Mesodermal cell (in vitro differentiated cells): Measurements from ENCODE around the gene ACER3.
"Not testable (repeated sequence)": the region's sequence is repeated elsewhere in the genome, so short reads cannot be mapped to it uniquely, and the experiment has no call there.

Source experiments
- H3K27ac ChIP-seq: 2 replicates; pipeline ENCODE4 v1.7.0; 2013; ENCODE audit warnings: mild to moderate bottlenecking, low read depth, low read length, moderate library complexity; ENCODE audit not compliant: severe bottlenecking
- H3K36me3 ChIP-seq: 2 replicates; pipeline ENCODE4 v1.7.1; 2013; ENCODE audit warnings: mild to moderate bottlenecking, low read length, moderate library complexity; ENCODE audit not compliant: control insufficient read depth, insufficient read depth
- H3K4me1 ChIP-seq: one replicate; pipeline ENCODE4 v1.7.1; 2013; ENCODE audit warnings: mild to moderate bottlenecking, low read length; ENCODE audit not compliant: insufficient read depth, control insufficient read depth, poor library complexity, severe bottlenecking
- H3K4me3 ChIP-seq: 2 replicates; pipeline ENCODE4 v1.7.0; 2013; ENCODE audit warnings: low read length, control low read depth, mild to moderate bottlenecking; ENCODE audit not compliant: insufficient read depth, poor library complexity, severe bottlenecking; ENCODE audit errors: extremely low read depth
- H3K9me3 ChIP-seq: 2 replicates; pipeline ENCODE4 v1.7.1; 2013; ENCODE audit warnings: mild to moderate bottlenecking, low read length, moderate library complexity; ENCODE audit not compliant: control insufficient read depth
- WGBS, 2 experiments: methylation state at CpG; one replicate each; pipeline ENCODE4 v1.1.5; 2013; ENCODE audit warnings: missing lambda C conversion rate in 2 of 2; ENCODE audit not compliant: insufficient coverage in 2 of 2; 5-methylcytosine and 5-hydroxymethylcytosine counted together

The ACER3 gene

DNA sequence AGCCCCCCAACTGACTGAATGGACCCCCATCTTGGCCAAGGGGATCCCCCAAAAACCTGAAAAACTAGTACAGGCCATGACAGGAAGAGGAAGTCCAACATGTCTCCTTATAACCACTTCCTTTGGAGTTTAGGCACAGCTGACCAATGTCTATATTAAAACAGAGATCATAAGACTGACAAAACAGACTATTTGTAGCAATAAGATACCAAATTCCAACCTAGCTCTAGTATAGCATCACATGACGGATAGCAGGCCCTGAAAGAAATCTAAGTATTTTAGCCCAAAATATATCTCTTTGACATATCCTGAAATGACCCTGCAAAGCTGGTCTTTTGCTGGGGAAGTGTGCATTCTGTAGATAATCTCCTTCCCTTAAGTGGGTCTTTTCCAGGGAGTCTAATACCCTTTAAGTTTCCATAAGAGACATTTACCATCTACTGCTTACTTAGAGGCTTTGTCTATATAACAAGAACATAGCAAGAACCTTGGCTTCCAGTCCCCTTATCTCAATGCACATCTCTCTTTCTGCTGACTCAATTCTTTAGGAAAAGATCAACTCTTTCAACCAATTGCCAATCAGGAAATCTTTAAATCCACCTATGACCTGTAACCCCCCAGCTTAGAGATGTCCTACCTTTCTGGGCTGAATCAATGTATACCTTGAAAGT lies 34.9 kb upstream of the ACER3 start:
- peaks cover 6% of the 10 kb centered on the region for H3K9me3 ChIP-seq
- no peaks in the 10 kb centered on the region for H3K36me3 ChIP-seq
- H3K4me1 ChIP-seq: peaks cover 23% of the 10 kb centered on the region
- 100% methylated on average over 1 of the region's 1 CpG for WGBS, 2 experiments
- H3K4me3 ChIP-seq: no peak overlapping the region
- H3K27ac ChIP-seq: no peak overlapping the region

DNA sequence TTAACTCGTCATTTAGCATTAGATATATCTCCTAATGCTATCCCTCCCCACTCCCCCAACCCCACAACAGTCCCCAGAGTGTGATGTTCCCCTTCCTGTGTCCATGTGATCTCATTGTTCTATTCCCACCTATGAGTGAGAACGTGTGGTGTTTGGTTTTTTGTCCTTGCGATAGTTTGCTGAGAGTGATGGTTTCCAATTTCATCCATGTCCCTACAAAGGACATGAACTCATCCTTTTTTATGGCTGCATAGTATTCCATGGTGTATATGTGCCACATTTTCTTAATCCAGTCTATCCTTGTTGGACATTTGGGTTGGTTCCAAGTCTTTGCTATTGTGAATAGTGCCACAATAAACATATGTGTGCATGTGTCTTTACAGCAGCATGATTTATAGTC lies 34.2 kb upstream of the ACER3 start:
- no CpG with 5 or more reads among the region's 3 CpGs for WGBS, 2 experiments
- peaks cover 23% of the 10 kb centered on the region for H3K4me1 ChIP-seq
- not testable (repeated sequence) for H3K4me3 ChIP-seq, H3K36me3 ChIP-seq, H3K9me3 ChIP-seq, H3K27ac ChIP-seq

DNA sequence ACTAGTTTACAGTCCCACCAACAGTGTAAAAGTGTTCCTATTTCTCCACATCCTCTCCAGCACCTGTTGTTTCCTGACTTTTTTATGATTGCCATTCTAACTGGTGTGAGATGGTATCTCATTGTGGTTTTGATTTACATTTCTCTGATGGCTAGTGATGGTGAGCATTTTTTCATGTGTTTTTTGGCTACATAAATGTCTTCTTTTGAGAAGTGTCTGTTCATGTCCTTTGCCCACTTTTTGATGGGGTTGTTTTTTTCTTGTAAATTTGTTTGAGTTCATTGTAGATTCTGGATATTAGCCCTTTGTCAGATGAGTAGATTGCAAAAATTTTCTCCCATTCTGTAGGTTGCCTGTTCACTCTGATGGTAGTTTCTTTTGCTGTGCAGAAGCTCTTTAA lies 33.7 kb upstream of the ACER3 start:
- H3K27ac ChIP-seq, H3K4me3 ChIP-seq, H3K9me3 ChIP-seq, H3K36me3 ChIP-seq: not testable (repeated sequence)
- H3K4me1 ChIP-seq: peaks cover 23% of the 10 kb centered on the region

DNA sequence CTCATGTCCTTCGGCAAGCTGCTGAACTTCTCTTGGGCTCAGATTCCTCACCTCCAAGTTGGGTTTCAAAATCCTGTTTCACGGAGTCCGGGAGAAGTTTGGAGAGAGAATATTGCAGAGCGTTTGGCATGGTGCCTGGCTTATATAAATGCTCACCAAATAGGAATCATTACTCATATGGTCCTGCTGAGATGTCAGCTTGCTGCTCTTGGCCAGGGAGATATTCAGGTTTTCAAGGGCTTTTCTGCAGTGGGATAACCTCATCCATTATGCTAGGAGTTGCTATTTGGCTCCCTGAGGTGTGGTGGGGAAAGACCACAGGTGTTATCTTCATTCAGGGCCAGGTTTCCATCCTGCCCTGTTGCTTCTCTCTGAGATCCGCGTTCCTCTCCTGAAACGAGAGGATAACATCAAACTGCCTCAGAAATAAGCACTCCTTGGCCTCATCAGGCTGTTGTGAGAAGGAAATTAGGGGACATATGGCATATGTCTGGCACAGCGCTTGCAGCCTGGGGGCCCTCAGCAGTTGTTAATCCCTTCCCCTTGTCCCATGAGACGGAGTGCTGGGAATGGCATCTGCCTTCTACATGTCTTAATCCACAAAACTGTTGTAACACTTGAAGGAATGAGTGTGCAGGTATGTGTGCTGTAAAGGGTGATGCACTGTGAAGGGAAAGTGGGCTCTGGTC lies 29.9 kb upstream of the ACER3 start:
- Histone ChIP-seq H3K4me3 (no peak overlapping the region), H3K36me3 (no peaks in the 10 kb centered on the region), H3K27ac (no peak overlapping the region), H3K4me1 (peaks cover 6% of the 10 kb centered on the region), H3K9me3 (no peaks in the 10 kb centered on the region)
- WGBS, 2 experiments: 86 to 100% methylated on average over 3 to 5 of the region's 9 CpGs

DNA sequence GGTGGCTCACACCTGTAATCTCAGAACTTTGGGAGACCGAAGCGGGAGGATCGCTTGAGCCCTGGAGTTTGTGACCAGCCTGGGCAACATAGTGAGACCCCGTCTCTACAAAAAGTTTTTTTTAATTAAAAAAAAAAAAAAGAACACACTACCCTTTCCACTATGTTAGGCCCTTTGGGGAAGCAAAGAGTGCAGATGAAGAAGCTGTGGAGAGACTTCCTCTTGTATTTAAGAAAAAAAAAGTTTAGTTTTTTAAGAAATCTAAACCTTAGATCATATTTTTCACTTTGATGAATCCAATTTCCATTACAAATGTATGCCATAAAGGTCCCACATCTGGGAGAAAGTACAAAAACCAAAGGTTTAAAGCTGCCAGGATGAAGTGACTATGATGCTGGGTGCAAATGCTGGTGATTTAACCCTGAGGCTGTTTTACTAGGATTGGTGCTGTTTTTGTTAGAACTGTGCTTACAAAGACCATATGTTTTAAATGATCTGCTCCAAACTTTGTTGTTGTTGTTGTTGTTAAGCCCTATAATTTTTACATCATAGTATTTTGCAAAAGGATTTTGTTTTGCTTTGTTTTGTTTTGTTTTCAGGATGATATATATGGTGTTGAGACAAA lies 28.9 kb upstream of the ACER3 start:
- H3K27ac ChIP-seq: no peak overlapping the region
- no peaks in the 10 kb centered on the region for H3K9me3 ChIP-seq
- WGBS, 2 experiments: no CpG with 5 or more reads among the region's 4 CpGs
- H3K36me3 ChIP-seq: no peaks in the 10 kb centered on the region
- H3K4me3 ChIP-seq: no peak overlapping the region
- peaks cover 4% of the 10 kb centered on the region for H3K4me1 ChIP-seq

DNA sequence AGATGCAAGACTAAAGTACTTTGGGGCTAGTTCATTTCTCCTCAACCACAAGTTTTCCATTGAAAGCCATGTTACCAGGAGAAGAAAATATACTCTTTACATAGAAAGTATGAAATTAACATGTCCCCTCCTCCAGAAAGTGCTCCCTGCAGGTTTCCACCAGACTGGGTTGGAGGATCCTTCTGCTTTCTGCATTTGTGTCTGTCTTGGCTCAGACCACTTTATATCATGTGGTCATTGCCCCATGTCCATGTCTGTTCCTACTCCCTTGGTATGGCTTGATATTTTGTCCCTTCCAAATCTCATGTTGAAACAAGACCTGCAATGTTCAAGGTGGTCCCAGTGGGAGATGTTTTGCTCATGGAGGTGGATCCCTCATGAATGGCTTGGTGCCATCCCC lies 28.4 kb upstream of the ACER3 start:
- no peaks in the 10 kb centered on the region for H3K36me3 ChIP-seq
- H3K4me3 ChIP-seq: no peak overlapping the region
- H3K9me3 ChIP-seq: no peaks in the 10 kb centered on the region
- no peak overlapping the region for H3K27ac ChIP-seq
- H3K4me1 ChIP-seq: peaks cover 4% of the 10 kb centered on the region

DNA sequence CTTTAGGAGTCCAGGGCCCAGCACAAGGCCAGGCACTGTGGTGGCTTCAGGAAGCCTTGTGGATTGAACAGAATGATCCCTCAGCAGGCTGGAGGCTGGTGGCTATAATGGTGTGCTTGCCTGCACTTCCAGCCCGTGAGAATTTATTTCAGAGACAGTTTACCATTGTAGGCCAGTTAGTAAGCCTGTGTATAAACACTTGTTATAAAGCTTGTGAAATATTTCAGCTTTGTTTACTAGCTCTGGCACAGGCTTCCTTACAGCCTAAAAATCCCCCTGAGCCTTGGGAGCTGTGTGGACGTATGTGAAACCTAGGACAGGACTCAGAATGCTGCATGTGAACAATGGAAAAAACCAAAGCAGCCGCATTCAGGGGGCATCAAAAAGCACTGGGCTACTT lies 26.6 kb upstream of the ACER3 start:
- no peak overlapping the region for H3K27ac ChIP-seq
- peaks cover 15% of the 10 kb centered on the region for H3K4me1 ChIP-seq
- 100% methylated on average over 1 to 2 of the region's 3 CpGs for WGBS, 2 experiments
- H3K36me3 ChIP-seq: no peaks in the 10 kb centered on the region
- H3K9me3 ChIP-seq: no peaks in the 10 kb centered on the region
- H3K4me3 ChIP-seq: no peak overlapping the region

GRCh38 chr11:76835036-76835435 lies 25.7 kb upstream of the ACER3 start:
- Histone ChIP-seq H3K36me3 (no peaks in the 10 kb centered on the region), H3K4me3 (no peak overlapping the region), H3K9me3 (no peaks in the 10 kb centered on the region), H3K27ac (no peak overlapping the region), H3K4me1 (peaks cover 24% of the 10 kb centered on the region)
- no CpG with 5 or more reads among the region's 2 CpGs for WGBS, 2 experiments

DNA sequence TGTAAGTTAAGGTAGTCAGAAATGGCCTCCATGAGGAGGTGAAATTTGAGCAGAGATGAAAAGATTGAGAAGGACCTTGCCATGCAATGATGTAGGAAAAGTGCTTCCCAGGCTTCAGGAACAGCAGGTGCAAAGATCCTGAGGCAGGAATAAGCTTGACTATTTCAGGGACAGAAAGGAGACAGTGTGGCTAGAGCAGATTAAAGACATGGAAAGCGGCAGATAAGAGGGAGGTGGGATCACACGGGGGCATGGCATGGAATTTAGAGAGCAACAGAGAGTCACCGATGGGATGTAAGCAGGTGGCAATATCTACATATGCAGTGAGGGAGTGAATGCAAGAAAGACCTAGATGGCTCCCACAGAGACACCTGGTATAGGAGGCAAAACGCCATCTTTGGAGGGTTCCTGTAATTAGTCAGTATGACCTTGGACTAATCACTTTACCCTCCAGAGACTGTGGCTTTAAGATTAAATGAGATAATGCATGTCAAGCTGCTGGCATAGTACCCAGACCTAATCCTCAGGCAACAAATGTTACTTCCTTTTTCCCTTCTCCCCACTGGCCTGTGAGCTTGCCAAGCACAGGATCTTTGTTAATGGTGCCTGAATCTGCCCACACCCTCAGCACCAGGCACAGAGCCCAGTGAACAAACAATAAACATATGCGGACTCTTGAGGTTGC lies 24.6 kb upstream of the ACER3 start:
- H3K4me1 ChIP-seq: peaks cover 24% of the 10 kb centered on the region
- H3K9me3 ChIP-seq: no peaks in the 10 kb centered on the region
- H3K27ac ChIP-seq: no peak overlapping the region
- no peaks in the 10 kb centered on the region for H3K36me3 ChIP-seq
- WGBS, 2 experiments: 91 to 95% methylated on average over 5 of the region's 5 CpGs
- no peak overlapping the region for H3K4me3 ChIP-seq

- Histone ChIP-seq H3K27ac (no peak overlapping the region), H3K36me3 (no peaks in the 10 kb centered on the region), H3K9me3 (no peaks in the 10 kb centered on the region), H3K4me1 (peaks cover 24% of the 10 kb centered on the region), H3K4me3 (no peak overlapping the region)
- 91 to 93% methylated on average over 11 of the region's 11 CpGs for WGBS, 2 experiments
These were observed 24.0 kb upstream of the ACER3 start for GRCh38 chr11:76836613-76837291.
